Esophagus (tissue), 2 donors: Measurements from ENCODE around the gene ING5. TPM values are rescaled to one million over a fixed set of nuclear protein-coding genes. Genes with fewer than 3 reads are reported as not detected.

Experiments
- H3K27ac ChIP-seq, 2 donors: one replicate each; pipeline ENCODE4 v1.5.1; 2013; ENCODE audit warnings: low read depth in 2 of 2, mild to moderate bottlenecking in 2 of 2, inconsistent platforms in 1 of 2, low read length in 1 of 2, moderate library complexity in 1 of 2
- H3K27me3 ChIP-seq, 2 donors: one replicate each; pipeline ENCODE4 v1.6.1; 2013; ENCODE audit warnings: low read length in 2 of 2, control low read depth in 1 of 2, mild to moderate bottlenecking in 1 of 2; ENCODE audit not compliant: insufficient read depth in 2 of 2, control insufficient read depth in 1 of 2
- H3K36me3 ChIP-seq, 2 donors: one replicate each; pipeline ENCODE4 v1.6.1; 2013; ENCODE audit warnings: low read length in 1 of 2; ENCODE audit not compliant: control insufficient read depth in 2 of 2, insufficient read depth in 2 of 2
- H3K4me1 ChIP-seq, 2 donors: one replicate each; pipeline ENCODE4 v1.6.1; 2013; ENCODE audit warnings: low read length in 1 of 2; ENCODE audit not compliant: control insufficient read depth in 2 of 2, insufficient read depth in 2 of 2
- H3K4me3 ChIP-seq, 2 donors: one replicate each; pipeline ENCODE4 v1.5.1; 2013; ENCODE audit warnings: low read length in 2 of 2, mild to moderate bottlenecking in 2 of 2, low read depth in 1 of 2, moderate library complexity in 1 of 2
- H3K9me3 ChIP-seq, 2 donors: one replicate each; pipeline ENCODE4 v1.6.1; 2013; ENCODE audit warnings: mild to moderate bottlenecking in 2 of 2, low read depth in 1 of 2, low read length in 1 of 2, moderate library complexity in 1 of 2; ENCODE audit not compliant: control insufficient read depth in 2 of 2, insufficient read depth in 1 of 2
- WGBS, 2 donors: extraction: QIAGEN DNeasy Blood & Tissue Kit; methylation state at CpG; one replicate each; pipeline ENCODE4 v1.1.7; 2013; 5-methylcytosine and 5-hydroxymethylcytosine counted together
- polyA plus RNA-seq, 2 donors: library from polyadenylated mRNA; stranded (reverse); fragments of 200-250 nt; gene quantifications; one replicate each; pipeline ENCODE4 v1.2.3, GENCODE V29; 2013
- donor health status: healthy with polysubstance abuse.
- donor health status: Bipolar disorder and iron deficiency.

ING5 gene
- polyA plus RNA-seq, 2 donors, result 15.6 to 36.2 TPM

DNA sequence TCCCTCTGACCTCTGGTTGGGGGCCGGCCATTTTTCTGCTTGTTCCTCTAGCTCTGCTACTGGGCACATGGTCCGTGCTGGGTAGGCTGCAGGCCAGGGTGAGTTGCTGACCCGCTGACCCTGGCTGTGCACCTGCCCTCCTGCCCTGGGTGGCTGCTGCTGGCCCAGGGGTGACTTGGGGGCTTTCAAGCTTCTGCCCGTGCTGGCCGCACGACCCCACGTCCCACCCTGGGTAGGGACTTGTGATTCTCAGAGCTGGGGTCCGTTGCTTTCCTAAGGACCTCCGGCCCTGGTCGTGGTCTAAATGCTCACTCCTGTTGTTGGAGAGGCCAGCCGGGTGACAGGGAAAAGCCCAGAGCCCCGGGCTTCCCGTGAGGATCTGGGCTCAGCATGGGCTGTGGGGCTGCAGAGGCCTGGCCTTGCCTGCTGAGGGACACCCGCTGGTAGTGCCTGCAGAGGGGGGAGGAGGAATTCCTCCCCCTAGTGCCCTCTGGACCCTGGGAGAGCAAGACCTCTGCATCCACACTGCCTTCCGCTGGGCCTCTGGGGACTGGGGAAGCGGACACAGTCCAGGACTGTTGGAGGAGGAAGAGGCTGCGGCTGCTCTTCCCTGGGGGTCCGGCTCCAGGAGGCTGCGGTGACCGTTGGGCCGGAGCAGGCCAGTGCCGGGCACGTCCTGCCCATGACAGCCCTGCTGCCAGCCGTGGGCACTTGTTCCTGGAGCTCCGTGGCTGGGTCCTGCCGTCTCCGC, 68.5 kb downstream of the ING5 start:
- Histone ChIP-seq H3K4me3 (no peak overlapping the region), H3K27me3 (no peaks in the 10 kb centered on the region), H3K36me3 (peaks cover 0 to 2% of the 10 kb centered on the region in 2 donors), H3K27ac (no peak overlapping the region), H3K9me3 (no peaks in the 10 kb centered on the region), H3K4me1 (peaks cover 2 to 12% of the 10 kb centered on the region in 2 donors)
- WGBS, 2 donors, result 64 to 67% methylated on average over 26 to 27 of the region's 27 CpGs

DNA sequence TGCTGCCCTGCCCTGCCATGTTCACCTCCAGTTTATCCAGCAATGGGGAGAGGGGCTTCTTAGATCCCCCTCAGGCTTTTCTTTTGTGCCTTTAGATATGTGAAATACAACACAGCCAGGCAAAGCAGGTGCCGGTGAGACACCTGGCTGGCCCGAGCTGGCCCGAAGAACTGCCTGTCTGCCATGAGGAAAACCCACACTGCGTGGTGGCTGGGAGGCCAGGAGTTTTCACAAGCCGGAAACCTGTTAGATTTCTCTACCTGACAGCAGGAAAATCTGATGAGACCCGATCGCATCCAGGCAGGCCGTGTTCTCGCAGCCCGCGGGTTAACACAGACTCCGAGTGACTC, 69.1 kb downstream of the ING5 start:
- peaks cover 3 to 12% of the 10 kb centered on the region in 2 donors for H3K4me1 ChIP-seq
- no peak overlapping the region for H3K4me3 ChIP-seq
- no peaks in the 10 kb centered on the region for H3K9me3 ChIP-seq
- H3K27me3 ChIP-seq, result no peaks in the 10 kb centered on the region
- no peak overlapping the region for H3K27ac ChIP-seq
- H3K36me3 ChIP-seq, result peaks cover 0 to 2% of the 10 kb centered on the region in 2 donors
- WGBS, 2 donors, result 89 to 91% methylated on average over 12 of the region's 12 CpGs

- H3K27me3 ChIP-seq, result no peaks in the 10 kb centered on the region
- WGBS, 2 donors, result 54 to 65% methylated on average over 38 of the region's 38 CpGs
- H3K27ac ChIP-seq, result no peak overlapping the region
- H3K4me3 ChIP-seq, result no peak overlapping the region
- peaks cover 0 to 2% of the 10 kb centered on the region in 2 donors for H3K36me3 ChIP-seq
- H3K9me3 ChIP-seq, result no peaks in the 10 kb centered on the region
- H3K4me1 ChIP-seq, result peaks cover 3 to 15% of the 10 kb centered on the region in 2 donors
Measured at GRCh38 chr2:241771286-241772062, 69.6 kb downstream of the ING5 start.

DNA sequence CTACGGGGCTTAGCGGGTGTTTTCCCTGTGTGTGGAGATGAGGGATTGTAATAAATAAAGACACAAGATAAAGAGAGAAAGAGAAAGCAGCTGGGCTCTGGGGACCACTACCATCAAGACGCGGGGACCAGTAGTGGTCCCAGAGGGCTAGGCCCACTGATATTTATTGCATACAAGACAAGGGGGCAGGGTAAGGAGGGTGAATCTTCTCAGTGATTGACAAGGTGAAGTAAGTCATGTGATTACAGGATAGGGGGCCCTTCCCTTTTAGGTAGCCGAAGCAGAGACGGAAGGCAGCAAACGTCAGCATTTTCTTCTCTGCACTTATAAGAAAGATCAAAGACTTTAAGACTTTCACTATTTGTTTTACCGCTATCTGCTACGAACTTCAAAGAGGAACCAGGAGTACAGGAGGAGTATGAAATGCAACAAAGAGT, 70.2 kb downstream of the ING5 start:
- WGBS, 2 donors, result 28 to 33% methylated on average over 9 of the region's 9 CpGs
- Histone ChIP-seq H3K27me3 (no peaks in the 10 kb centered on the region), H3K9me3 (no peaks in the 10 kb centered on the region), H3K4me1 (peaks cover 4 to 21% of the 10 kb centered on the region in 2 donors), H3K4me3 (no peak overlapping the region), H3K27ac (no peak overlapping the region), H3K36me3 (peaks cover 0 to 2% of the 10 kb centered on the region in 2 donors)

DNA sequence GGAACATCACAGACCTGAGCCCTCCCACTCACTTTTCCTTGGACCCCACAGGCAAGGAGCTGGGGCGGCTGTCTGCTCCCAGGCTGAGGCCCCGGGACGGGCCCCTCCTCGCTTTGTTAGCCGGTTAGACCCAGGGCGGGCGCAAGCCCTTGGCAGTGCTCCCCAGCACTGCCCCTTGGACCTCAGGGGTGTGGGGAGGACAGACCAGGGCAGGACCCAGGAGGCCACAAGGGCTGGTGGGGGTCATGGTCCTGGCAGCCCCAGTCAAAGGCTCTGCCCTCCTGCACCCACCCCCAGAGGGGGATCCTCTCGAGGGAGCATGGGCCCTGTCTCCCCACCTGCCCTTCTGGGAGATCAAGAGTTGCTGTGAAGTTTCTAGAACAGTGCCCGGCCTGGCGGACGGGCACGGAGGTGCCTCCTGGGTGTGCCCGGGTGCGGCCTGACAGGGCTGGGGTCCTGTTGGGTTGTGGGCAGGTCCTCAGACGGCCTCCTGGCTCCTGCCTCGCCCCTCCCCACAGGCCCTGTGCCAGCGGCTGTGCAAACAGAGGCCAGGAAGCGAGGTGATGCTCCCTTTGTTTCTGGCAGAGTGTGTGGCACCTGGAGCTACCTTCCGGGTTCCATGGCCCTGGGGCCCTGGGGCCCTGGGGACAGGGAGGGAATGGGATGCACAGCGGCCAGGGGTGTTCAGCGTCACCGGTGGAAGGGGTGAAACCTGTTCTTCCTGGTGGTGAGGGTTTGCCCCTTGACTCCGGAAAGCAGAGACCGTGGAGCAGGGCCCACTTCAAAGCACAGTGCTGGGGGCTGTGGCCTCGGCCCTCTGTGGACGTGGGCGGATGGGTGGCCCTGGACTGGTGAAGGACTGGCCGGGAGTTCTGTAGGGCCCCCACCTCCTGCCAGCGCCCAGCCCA, 71.9 kb downstream of the ING5 start:
- Histone ChIP-seq H3K27ac (no peak overlapping the region), H3K36me3 (no peaks in the 10 kb centered on the region), H3K4me1 (peaks cover 6 to 34% of the 10 kb centered on the region in 2 donors), H3K27me3 (no peaks in the 10 kb centered on the region), H3K4me3 (no peak overlapping the region), H3K9me3 (no peaks in the 10 kb centered on the region)
- WGBS, 2 donors, result 54 to 59% methylated on average over 29 of the region's 29 CpGs

GRCh38 chr2:241774419-241775222, 72.8 kb downstream of the ING5 start:
- Histone ChIP-seq H3K27me3 (no peaks in the 10 kb centered on the region), H3K27ac (no peak overlapping the region), H3K4me3 (no peak overlapping the region), H3K9me3 (no peaks in the 10 kb centered on the region), H3K36me3 (no peaks in the 10 kb centered on the region), H3K4me1 (peaks cover 6 to 34% of the 10 kb centered on the region in 2 donors)
- WGBS, 2 donors, result 39 to 50% methylated on average over 33 to 40 of the region's 40 CpGs

DNA sequence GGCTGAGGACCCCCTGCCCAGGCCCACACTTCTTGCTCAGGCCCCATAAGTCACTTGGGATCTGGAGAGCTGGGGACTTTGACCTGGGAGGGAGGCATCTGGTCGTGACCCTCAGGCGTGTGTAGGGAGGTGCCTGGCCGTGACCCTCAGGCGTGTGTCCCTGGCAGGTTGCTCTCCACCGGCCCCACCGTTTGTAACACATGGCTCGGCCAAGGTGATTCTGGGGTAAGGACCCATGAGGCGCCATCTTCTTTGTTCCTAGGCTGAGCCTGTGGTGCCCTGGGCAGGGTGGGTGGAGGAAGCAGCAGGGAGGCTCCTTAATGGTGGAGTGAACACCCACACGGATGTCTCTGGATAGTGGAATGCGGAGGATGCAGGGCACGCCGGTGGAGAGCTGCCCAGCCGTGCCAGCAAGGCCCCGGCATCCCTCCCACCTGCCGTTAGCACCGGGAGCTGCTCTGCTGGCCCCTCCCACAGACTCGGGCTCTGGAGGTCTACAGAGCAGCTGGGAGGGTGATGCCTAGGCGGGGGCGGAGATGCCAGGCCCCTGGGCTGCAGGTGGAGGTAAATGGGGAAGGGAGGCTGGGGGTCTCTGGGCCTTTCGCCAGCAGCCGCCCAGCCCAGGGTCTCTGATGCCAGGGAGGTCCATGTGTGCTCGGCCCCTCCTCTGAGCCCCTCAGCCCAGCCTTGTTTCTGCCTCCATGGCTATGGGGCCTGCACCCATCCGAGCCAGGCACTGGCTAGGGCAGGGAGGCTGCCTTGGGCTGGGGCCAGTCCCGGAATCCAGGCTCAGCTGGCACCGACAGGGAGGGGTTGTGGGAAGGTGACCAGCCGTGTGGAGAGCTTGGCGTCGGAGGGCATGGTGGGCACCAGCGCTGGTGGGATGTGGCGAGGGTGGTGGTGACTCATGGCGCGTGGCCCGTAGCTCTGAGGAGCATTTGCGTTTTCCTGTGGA, 73.7 kb downstream of the ING5 start:
- WGBS, 2 donors, result 59 to 68% methylated on average over 34 of the region's 34 CpGs
- no peak overlapping the region for H3K4me3 ChIP-seq

More for the DNA sequence above, 73.7 kb downstream of the ING5 start:
- Histone ChIP-seq H3K9me3 (no peaks in the 10 kb centered on the region), H3K27ac (no peak overlapping the region), H3K36me3 (no peaks in the 10 kb centered on the region), H3K4me1 (peaks cover 6 to 34% of the 10 kb centered on the region in 2 donors), H3K27me3 (no peaks in the 10 kb centered on the region)
